GM12874 (cell line): ENCODE data around the gene POLD4.

Experiments used
- CTCF ChIP-seq: IDR thresholded peaks from 2 replicates; pipeline ENCODE4 v1.5.1; 2011; ENCODE audit warnings: low read depth, mild to moderate bottlenecking, control low read depth, low read length, moderate library complexity; ENCODE audit not compliant: insufficient read depth

POLD4 gene

GRCh38 chr11:67349457-67349856 is 3.9 kb downstream of the POLD4 start:
- TF ChIP-seq CTCF, result no peak

GRCh38 chr11:67349036-67349435 is 4.3 kb downstream of the POLD4 start:
- TF ChIP-seq CTCF, result no peak

GRCh38 chr11:67347964-67348749 is 5.2 kb downstream of the POLD4 start:
- no peak for TF ChIP-seq CTCF

- peak; percentile 88 for TF ChIP-seq CTCF
Measured at GRCh38 chr11:67345920-67346819, 7.2 kb downstream of the POLD4 start.

- no peak for TF ChIP-seq CTCF
Measured at GRCh38 chr11:67345247-67345919, 8.0 kb downstream of the POLD4 start.

- no peak for TF ChIP-seq CTCF
Measured at GRCh38 chr11:67344264-67344663, 9.1 kb downstream of the POLD4 start.

- TF ChIP-seq CTCF, result no peak
Measured at GRCh38 chr11:67337257-67337656, 16.1 kb downstream of the POLD4 start.
